Measurements from ENCODE around the gene EFNA4.

The EFNA4 gene

GRCh38 chr1:155042789-155043188, 20.8 kb upstream of the EFNA4 start:
- Histone ChIP-seq H3K4me3 (ENCODE audit: insufficient read depth in 1 of 2, low read depth in 1 of 2, low read length in 2 of 2) (no peak overlapping the region), H3K4me1 (ENCODE audit: control insufficient read depth, insufficient read depth, low read depth, low read length) (peaks cover 15% of the 10 kb centered on the region), H3K36me3 (ENCODE audit: control insufficient read depth in 1 of 2, insufficient read depth in 2 of 2, low read depth in 1 of 2, low read length in 2 of 2) (no peaks in the 10 kb centered on the region), H3K27me3 (ENCODE audit: control insufficient read depth in 1 of 2, insufficient read depth in 1 of 2, low read length in 2 of 2) (peaks cover 0 to 18% of the 10 kb centered on the region in 2 experiments), H3K18ac (ENCODE audit: low read depth in 1 of 2, low read length in 2 of 2) (no peak overlapping the region), H2BK120ac (ENCODE audit: low read depth, low read length) (no peak overlapping the region), H3K9me3 (ENCODE audit: control insufficient read depth, low read length) (no peaks in the 10 kb centered on the region), H3K9ac (ENCODE audit: low read length) (no peak overlapping the region), H4K8ac (ENCODE audit: low read length) (no peak overlapping the region), H2BK5ac (ENCODE audit: low read depth, low read length, poor library complexity, severe bottlenecking) (no peak overlapping the region), H2BK15ac (ENCODE audit: low read depth, poor library complexity, severe bottlenecking) (no peak overlapping the region), H2BK12ac (ENCODE audit: low read length in 2 of 2) (no peak overlapping the region), H3K27ac (ENCODE audit: low read length, poor library complexity, severe bottlenecking) (no peak overlapping the region), H2AK5ac (ENCODE audit: low read length, severe bottlenecking) (no peak overlapping the region), H4K91ac (ENCODE audit: low read length) (no peak overlapping the region), H3K4me2 (ENCODE audit: low read length, poor library complexity, severe bottlenecking) (no peak overlapping the region), H3K14ac (ENCODE audit: low read length in 2 of 2) (no peak overlapping the region), H2AFZ (ENCODE audit: low read depth, low read length) (no peak overlapping the region), H3K4ac (ENCODE audit: low read depth in 1 of 2, low read length in 2 of 2) (no peak overlapping the region), H3K79me1 (replicated peaks; ENCODE audit: low read length, poor library complexity, severe bottlenecking) (no peaks in the 10 kb centered on the region), H3K23ac (ENCODE audit: low read length in 2 of 2) (no peak overlapping the region)
- DNase-seq: no peak
- 89% methylated on average over 5 of the region's 5 CpGs for WGBS

GRCh38 chr1:155043301-155043702, 20.2 kb upstream of the EFNA4 start:
- Histone ChIP-seq H2BK5ac (ENCODE audit: low read depth, low read length, poor library complexity, severe bottlenecking) (no peak overlapping the region), H3K79me1 (replicated peaks; ENCODE audit: low read length, poor library complexity, severe bottlenecking) (no peaks in the 10 kb centered on the region)
- WGBS: 79% methylated on average over 12 of the region's 12 CpGs

GRCh38 chr1:155043793-155044192, 19.7 kb upstream of the EFNA4 start:
- Histone ChIP-seq H3K14ac (ENCODE audit: low read length in 2 of 2) (no peak overlapping the region), H3K36me3 (ENCODE audit: control insufficient read depth in 1 of 2, insufficient read depth in 2 of 2, low read depth in 1 of 2, low read length in 2 of 2) (no peaks in the 10 kb centered on the region), H3K27me3 (ENCODE audit: control insufficient read depth in 1 of 2, insufficient read depth in 1 of 2, low read length in 2 of 2) (peaks cover 0 to 10% of the 10 kb centered on the region in 2 experiments), H3K79me1 (replicated peaks; ENCODE audit: low read length, poor library complexity, severe bottlenecking) (no peaks in the 10 kb centered on the region), H3K9me3 (ENCODE audit: control insufficient read depth, low read length) (no peaks in the 10 kb centered on the region), H3K4ac (ENCODE audit: low read depth in 1 of 2, low read length in 2 of 2) (no peak overlapping the region), H3K18ac (ENCODE audit: low read depth in 1 of 2, low read length in 2 of 2) (no peak overlapping the region), H4K8ac (ENCODE audit: low read length) (no peak overlapping the region), H3K4me3 (ENCODE audit: insufficient read depth in 1 of 2, low read depth in 1 of 2, low read length in 2 of 2) (no peak overlapping the region), H4K91ac (ENCODE audit: low read length) (peak overlapping the region; percentile 19), H3K4me2 (ENCODE audit: low read length, poor library complexity, severe bottlenecking) (no peak overlapping the region), H2AFZ (ENCODE audit: low read depth, low read length) (no peak overlapping the region), H2BK15ac (ENCODE audit: low read depth, poor library complexity, severe bottlenecking) (no peak overlapping the region), H3K27ac (ENCODE audit: low read length, poor library complexity, severe bottlenecking) (no peak overlapping the region), H3K9ac (ENCODE audit: low read length) (no peak overlapping the region), H3K23ac (ENCODE audit: low read length in 2 of 2) (no peak overlapping the region), H2BK120ac (ENCODE audit: low read depth, low read length) (no peak overlapping the region), H2AK5ac (ENCODE audit: low read length, severe bottlenecking) (no peak overlapping the region), H2BK5ac (ENCODE audit: low read depth, low read length, poor library complexity, severe bottlenecking) (no peak overlapping the region), H2BK12ac (ENCODE audit: low read length in 2 of 2) (no peak overlapping the region), H3K4me1 (ENCODE audit: control insufficient read depth, insufficient read depth, low read depth, low read length) (peaks cover 15% of the 10 kb centered on the region)
- WGBS: 82% methylated on average over 3 of the region's 3 CpGs
- no peak for DNase-seq

More at GRCh38 chr1:155043301-155043702, 20.2 kb upstream of the EFNA4 start:
- no peak overlapping the region for H3K23ac ChIP-seq (ENCODE audit: low read length in 2 of 2)
- H3K18ac ChIP-seq (ENCODE audit: low read depth in 1 of 2, low read length in 2 of 2): no peak overlapping the region
- no peak overlapping the region for H2BK12ac ChIP-seq (ENCODE audit: low read length in 2 of 2)
- H3K36me3 ChIP-seq (ENCODE audit: control insufficient read depth in 1 of 2, insufficient read depth in 2 of 2, low read depth in 1 of 2, low read length in 2 of 2): no peaks in the 10 kb centered on the region
- no peak overlapping the region for H3K4ac ChIP-seq (ENCODE audit: low read depth in 1 of 2, low read length in 2 of 2)
- H2AFZ ChIP-seq (ENCODE audit: low read depth, low read length): no peak overlapping the region
- H3K27me3 ChIP-seq (ENCODE audit: control insufficient read depth in 1 of 2, insufficient read depth in 1 of 2, low read length in 2 of 2): peaks cover 0 to 13% of the 10 kb centered on the region in 2 experiments
- peaks cover 15% of the 10 kb centered on the region for H3K4me1 ChIP-seq (ENCODE audit: control insufficient read depth, insufficient read depth, low read depth, low read length)
- no peak overlapping the region for H3K27ac ChIP-seq (ENCODE audit: low read length, poor library complexity, severe bottlenecking)
- H2AK5ac ChIP-seq (ENCODE audit: low read length, severe bottlenecking): no peak overlapping the region
- H2BK15ac ChIP-seq (ENCODE audit: low read depth, poor library complexity, severe bottlenecking): no peak overlapping the region
- H3K4me2 ChIP-seq (ENCODE audit: low read length, poor library complexity, severe bottlenecking): no peak overlapping the region
- H2BK120ac ChIP-seq (ENCODE audit: low read depth, low read length): no peak overlapping the region
- no peak overlapping the region for H4K8ac ChIP-seq (ENCODE audit: low read length)
- no peak overlapping the region for H3K4me3 ChIP-seq (ENCODE audit: insufficient read depth in 1 of 2, low read depth in 1 of 2, low read length in 2 of 2)
- H3K9ac ChIP-seq (ENCODE audit: low read length): no peak overlapping the region
- H3K14ac ChIP-seq (ENCODE audit: low read length in 2 of 2): no peak overlapping the region
- no peaks in the 10 kb centered on the region for H3K9me3 ChIP-seq (ENCODE audit: control insufficient read depth, low read length)
- H4K91ac ChIP-seq (ENCODE audit: low read length): no peak overlapping the region
- DNase-seq: no peak

GRCh38 chr1:155044365-155044764, 19.2 kb upstream of the EFNA4 start:
- peak overlapping the region; percentile 11 for H3K9ac ChIP-seq (ENCODE audit: low read length)
- H2BK12ac ChIP-seq (ENCODE audit: low read length in 2 of 2): peak overlapping the region in 1 of 2 experiments; percentile 59
- H2BK120ac ChIP-seq (ENCODE audit: low read depth, low read length): no peak overlapping the region
- H3K9me3 ChIP-seq (ENCODE audit: control insufficient read depth, low read length): no peaks in the 10 kb centered on the region
- peak overlapping the region in 1 of 2 experiments; percentile 34 for H3K18ac ChIP-seq (ENCODE audit: low read depth in 1 of 2, low read length in 2 of 2)
- no peak overlapping the region for H2AK5ac ChIP-seq (ENCODE audit: low read length, severe bottlenecking)
- H3K36me3 ChIP-seq (ENCODE audit: control insufficient read depth in 1 of 2, insufficient read depth in 2 of 2, low read depth in 1 of 2, low read length in 2 of 2): no peaks in the 10 kb centered on the region
- H3K79me1 ChIP-seq (replicated peaks; ENCODE audit: low read length, poor library complexity, severe bottlenecking): no peaks in the 10 kb centered on the region
- H3K27ac ChIP-seq (ENCODE audit: low read length, poor library complexity, severe bottlenecking): no peak overlapping the region
- H4K8ac ChIP-seq (ENCODE audit: low read length): no peak overlapping the region
- peaks cover 15% of the 10 kb centered on the region for H3K4me1 ChIP-seq (ENCODE audit: control insufficient read depth, insufficient read depth, low read depth, low read length)
- H3K4ac ChIP-seq (ENCODE audit: low read depth in 1 of 2, low read length in 2 of 2): no peak overlapping the region
- no peak overlapping the region for H2BK5ac ChIP-seq (ENCODE audit: low read depth, low read length, poor library complexity, severe bottlenecking)
- no peak overlapping the region for H2AFZ ChIP-seq (ENCODE audit: low read depth, low read length)
- H4K91ac ChIP-seq (ENCODE audit: low read length): no peak overlapping the region
- H3K14ac ChIP-seq (ENCODE audit: low read length in 2 of 2): no peak overlapping the region
- WGBS: 93% methylated on average over 6 of the region's 6 CpGs
- H3K27me3 ChIP-seq (ENCODE audit: control insufficient read depth in 1 of 2, insufficient read depth in 1 of 2, low read length in 2 of 2): peaks cover 0 to 10% of the 10 kb centered on the region in 2 experiments
- H2BK15ac ChIP-seq (ENCODE audit: low read depth, poor library complexity, severe bottlenecking): no peak overlapping the region
- no peak overlapping the region for H3K4me2 ChIP-seq (ENCODE audit: low read length, poor library complexity, severe bottlenecking)
- no peak for DNase-seq
- H3K4me3 ChIP-seq (ENCODE audit: insufficient read depth in 1 of 2, low read depth in 1 of 2, low read length in 2 of 2): no peak overlapping the region
- H3K23ac ChIP-seq (ENCODE audit: low read length in 2 of 2): no peak overlapping the region

Data from mesenchymal stem cell (in vitro differentiated cells and primary cell).